ENCODE data around the gene EIF4H.
"Not testable (repeated sequence)": the region's sequence is repeated elsewhere in the genome, so short reads cannot be mapped to it uniquely, and the experiment has no call there.

Gene EIF4H

DNA sequence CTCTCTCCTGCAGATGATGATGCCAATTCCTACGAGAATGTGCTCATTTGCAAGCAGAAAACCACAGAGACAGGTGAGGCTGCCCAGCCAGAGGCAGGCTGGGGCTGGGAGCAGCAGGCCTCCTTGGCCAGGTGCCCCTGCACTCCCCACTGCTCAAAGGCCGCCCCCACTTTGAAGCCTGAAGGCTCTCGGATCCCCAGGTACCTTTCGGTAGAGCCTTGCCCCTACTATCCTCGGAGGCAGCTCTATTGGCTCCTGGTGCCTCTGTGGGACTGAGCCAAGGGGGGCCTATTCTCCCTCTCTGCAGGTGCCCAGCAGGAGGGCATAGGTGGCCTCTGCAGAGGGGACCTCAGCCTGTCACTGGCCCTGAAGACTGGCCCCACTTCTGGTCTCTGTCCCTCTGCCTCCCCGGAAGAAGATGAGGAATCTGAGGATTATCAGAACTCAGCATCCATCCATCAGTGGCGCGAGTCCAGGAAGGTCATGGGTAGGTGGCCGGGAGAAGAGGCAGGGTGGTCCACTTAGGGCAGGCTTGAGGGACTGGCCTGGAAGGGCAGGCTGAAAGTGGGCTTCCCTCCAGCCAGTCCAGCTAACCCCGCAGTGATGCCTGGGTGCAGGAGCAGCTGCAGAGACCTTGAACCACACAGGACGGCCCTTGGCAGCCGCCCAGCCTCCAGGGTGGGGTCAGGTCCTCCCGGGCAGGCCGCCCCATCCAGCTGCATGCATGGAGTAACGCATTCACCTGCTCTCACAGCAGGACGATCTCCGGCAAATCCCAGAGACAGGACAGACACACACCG, 49.8 kb downstream of the EIF4H start:
- no peak for DNase-seq (ENCODE audit: low read depth in 1 of 2, low spot score in 1 of 2)

DNA sequence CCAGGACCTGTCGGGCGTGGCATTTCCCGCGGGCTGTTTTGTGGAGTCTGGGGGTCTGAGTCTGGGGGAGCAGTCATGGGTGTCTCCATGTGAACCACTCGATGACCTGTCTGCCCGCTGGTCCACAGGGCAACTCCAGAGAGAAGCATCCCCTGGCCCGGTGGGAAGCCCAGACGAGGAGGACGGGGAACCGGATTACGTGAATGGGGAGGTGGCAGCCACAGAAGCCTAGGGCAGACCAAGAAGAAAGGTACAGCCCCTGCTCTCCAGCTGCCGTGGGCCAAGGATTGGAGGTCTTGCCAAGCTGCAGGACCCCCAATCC, 50.3 kb downstream of the EIF4H start:
- DNase-seq (ENCODE audit: low read depth in 1 of 2, low spot score in 1 of 2), result no peak

DNA sequence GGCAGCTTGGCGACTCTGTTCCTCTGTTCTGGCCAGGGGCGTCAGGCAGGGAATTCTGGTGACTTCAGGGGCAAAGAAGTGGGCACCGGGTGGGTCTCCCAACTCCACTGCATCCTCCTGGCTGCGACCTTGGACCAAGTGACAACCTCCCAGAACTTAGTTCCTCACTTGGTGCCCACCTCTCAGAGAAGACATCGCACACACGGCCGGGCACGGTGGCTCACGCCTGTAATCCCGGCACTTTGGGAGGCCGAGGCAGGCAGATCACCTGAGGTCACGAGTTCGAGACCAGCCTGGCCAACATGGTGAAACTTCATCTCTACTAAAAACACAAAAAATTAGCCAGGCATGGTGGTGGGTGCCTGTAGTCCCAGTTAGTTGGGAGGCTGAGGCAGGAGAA, 50.8 kb downstream of the EIF4H start:
- not testable (repeated sequence) for DNase-seq (ENCODE audit: low read depth in 1 of 2, low spot score in 1 of 2)

DNA sequence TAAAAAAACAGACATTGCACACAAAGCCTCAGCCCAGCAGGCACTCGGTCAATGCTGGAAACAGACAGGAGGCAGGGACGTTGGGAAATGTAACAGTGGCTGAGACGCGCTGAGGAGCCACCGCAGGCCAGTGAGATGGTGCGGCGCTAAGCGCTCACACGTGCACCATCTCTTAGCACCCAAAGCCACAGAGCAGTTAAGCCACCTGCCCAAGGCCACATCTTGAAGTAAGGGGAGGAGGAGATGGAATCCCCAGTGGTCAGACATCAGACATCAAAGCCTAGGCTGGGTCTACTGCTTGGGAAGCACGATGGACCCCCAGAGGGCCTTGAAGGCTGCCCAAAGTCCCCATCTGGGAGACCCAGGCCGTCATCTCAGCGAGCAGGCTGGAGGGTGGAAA, 51.2 kb downstream of the EIF4H start:
- no peak for DNase-seq (ENCODE audit: low read depth in 1 of 2, low spot score in 1 of 2)

DNA sequence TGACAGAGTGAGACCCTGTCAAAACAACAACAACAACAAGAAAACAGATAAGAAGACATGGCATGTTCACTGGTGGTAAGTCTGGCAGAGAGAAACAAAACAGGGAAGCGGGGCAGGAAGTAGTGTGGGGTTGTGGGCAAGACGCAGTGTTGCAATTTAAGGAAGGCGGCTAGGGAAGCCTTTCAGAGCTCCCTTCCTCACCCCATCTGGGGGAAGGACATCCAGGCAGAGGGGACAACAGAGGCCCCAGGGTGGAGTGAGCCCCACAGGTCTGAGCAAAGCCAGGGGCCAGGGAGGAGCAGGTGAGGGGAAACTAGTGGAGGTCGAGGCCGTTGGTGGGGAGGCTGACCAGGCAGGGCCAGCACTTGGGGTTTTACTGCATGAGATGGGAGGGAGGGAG, 52.5 kb downstream of the EIF4H start:
- no peak for DNase-seq (ENCODE audit: low read depth in 1 of 2, low spot score in 1 of 2)

DNA sequence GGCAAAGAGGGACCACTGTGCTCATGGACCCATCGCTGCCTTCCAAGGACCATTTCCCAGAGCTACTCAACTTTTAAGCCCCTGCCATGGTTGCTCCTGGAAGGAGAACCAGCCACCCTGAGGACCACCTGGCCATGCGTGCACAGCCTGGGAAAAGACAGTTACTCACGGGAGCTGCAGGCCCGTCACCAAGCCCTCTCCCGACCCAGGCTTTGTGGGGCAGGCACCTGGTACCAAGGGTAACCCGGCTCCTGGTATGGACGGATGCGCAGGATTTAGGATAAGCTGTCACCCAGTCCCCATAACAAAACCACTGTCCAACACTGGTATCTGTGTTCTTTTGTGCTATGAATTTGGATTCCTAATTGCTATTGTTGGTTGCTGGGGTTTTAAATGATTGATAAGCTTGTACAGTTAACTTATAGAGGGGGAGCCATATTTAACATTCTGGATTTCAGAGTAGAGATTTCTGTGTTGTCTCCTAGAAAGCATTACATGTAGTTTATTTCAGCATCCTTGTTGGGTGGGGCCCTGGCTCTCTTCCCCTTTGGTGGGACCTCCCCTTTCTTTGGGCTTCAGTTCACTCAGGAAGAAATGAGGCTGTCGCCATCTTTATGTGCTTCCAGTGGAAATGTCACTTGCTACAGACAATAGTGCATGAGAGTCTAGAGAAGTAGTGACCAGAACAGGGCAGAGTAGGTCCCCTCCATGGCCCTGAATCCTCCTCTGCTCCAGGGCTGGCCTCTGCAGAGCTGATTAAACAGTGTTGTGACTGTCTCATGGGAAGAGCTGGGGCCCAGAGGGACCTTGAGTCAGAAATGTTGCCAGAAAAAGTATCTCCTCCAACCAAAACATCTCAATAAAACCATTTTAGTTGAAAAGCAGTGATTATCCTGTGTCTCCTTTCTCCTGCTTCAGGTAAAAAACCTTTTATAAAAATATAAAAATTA, 55.1 kb downstream of the EIF4H start:
- no peak for DNase-seq (ENCODE audit: low read depth in 1 of 2, low spot score in 1 of 2)

DNA sequence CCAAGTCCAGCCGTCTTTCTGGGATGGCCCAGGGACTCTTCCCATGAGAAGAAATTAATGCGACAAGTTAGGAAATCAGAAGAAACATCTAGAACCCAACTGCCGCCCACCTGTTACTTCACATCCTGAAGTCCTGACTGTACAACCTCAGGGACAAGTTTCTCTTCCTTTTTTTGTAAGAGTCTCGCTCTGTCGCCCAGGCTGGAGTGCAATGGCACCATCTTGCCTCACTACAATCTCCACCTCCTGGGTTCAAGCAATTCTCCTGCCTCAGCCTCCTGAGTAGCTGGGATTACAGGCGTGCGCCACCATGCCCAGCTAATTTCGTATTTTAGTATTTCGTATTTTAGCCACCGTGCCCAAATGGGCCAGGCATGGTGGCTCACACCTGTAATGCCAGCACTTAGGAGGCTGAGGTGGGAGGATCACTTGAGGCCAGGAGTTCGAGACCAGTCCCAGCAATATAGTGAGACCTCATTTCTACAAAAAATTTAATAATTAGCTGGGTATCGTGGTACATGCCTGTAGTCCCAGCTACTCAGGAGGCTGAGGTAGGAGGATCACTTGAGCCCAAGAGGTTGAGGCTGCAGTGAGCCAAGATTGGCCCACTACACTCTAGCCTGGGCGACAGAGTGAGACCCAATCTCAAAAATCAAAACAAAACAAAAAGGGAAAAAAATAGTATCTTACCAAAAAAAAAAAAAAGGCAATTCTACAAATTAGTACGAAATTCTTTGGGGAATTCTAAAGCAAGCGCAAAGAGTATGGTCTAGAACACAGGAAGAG, 56.5 kb downstream of the EIF4H start:
- DNase-seq (ENCODE audit: low read depth in 1 of 2, low spot score in 1 of 2), result no peak

DNA sequence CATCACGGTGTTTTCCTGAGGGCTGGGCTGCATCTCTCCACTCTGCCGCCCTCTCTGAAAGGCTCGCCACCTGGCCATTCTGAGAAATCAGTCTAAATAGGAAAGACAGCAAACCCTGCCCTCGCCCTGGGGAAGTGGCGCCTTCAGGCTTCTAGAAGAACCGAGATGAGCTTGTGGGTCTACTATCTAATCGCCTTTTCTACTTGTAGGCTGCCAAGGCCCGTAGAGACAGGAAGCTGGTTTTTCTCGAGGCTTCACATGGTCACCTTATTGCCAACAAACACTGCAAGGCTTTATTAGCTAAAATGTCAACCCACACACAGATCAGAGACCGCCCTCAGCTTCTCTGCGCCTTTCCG, 57.1 kb downstream of the EIF4H start:
- DNase-seq (ENCODE audit: low read depth in 1 of 2, low spot score in 1 of 2), result no peak

DNA sequence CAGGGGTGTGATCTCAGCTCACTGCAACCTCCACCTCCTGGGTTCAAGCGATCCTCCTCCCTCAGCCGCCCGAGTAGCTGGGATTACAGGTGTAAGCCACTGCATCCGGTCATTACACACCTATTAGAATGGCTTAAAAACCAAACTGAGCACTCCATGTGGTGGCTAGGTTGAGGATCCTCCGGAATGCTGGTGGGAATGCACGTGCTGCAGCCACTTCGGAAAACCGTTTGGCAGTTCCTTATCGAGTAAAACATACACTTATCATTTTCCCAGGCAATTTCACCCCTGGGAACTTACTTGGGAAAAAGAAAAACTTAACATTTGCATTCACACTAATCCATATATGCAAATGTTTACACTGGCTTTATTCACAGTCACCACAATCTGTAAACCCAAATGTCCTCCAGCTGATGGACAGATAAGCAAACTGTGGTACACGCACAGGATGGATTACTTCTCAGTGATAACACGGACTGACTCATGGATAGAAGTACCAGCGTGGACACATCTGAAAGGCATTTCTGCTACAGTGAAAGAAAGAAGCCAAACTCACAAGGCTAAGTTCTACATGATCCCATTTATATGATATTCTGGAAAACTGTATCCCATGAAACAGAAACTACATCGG, 59.6 kb downstream of the EIF4H start:
- DNase-seq (ENCODE audit: low read depth in 1 of 2, low spot score in 1 of 2), result no peak

DNA sequence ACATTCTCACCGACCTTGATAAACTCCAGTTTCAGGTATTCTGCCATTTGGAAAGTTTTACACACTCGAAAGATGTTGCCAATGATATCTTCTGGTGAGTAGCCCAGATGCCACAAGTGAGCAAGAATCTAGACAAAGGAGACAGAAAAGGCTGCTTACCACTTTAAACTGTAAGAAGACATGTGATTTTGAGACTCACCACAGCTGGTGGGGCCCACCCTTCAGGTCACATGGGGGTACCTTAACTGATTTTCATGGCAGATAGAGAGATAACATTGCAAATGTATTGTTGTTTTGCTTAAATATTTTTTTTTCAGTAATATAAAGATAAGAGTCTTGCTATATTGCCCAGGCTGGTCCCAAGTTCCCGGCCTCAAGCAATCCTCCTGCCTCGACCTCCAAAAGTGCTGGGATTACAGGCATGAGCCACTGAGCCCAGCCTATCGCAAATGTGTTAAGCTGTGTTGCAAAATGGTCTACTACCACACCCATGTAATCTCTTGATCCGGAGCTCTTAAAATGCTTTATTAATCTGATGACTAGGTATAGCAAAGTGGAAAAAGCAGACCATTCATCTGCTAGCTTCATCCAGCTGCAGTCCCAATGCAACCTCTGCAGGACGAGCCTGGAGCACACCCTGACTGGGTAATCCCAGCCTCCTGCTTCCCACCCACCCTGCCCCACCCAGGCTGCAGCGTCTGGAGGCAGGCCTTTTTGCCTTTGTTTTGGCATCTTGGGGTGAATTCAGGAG, 61.5 kb downstream of the EIF4H start:
- no peak for DNase-seq (ENCODE audit: low read depth in 1 of 2, low spot score in 1 of 2)

DNA sequence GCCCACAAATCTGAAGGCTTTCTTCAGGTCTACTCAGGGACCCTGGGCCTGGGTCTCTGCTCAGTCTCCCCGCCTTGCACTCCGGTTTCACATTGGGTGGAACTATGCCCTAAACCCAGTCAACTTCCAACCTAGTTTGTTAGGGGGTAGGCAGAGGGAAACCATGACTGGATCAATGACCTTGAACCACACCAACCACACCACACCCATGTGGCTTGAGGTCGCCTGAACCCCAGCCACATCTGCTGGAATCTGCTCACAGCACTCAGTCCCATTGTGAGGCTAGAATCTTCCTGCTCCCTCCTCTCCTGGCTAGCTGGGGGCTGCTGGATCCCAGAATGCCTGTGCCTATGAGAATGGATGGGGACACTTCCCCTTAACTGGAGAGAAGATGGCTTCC, 62.1 kb downstream of the EIF4H start:
- no peak for DNase-seq (ENCODE audit: low read depth in 1 of 2, low spot score in 1 of 2)

DNA sequence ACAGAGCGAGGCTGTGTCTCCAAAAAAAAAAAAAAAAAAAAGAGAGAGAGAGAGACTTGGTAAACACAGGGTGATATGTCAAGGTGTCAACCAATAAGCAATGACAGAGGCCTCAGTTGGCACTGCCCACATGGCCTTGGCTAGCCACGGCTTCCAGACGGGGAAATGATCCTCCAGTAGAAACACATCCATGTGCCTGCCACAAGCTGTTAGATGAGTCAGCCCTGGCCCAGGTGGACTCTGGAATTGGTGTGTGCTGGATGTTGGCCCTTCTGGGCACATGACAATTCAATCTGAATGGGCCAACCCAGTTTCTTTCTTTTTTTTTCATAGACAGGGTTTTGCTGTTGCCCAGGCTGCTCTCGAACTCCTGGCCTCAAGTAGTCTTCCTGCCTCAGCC, 66.3 kb downstream of the EIF4H start:
- no peak for DNase-seq (ENCODE audit: low read depth in 1 of 2, low spot score in 1 of 2)

DNA sequence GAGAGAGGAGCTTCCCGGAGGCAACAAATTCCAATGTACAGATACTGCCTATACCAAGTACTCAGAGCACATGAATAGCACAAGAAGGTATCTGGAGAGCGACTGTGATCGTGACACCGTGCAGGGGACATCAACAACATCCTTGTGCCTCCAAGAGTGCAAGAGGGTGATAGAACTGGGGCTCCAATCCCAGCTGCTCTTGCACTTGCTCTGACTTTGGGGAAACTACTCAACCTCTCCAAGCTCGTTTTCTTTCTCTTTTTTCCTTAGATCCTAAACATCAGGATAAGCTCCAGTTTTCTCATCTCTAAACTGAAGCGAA, 67.9 kb downstream of the EIF4H start:
- no peak for DNase-seq (ENCODE audit: low read depth in 1 of 2, low spot score in 1 of 2)

DNA sequence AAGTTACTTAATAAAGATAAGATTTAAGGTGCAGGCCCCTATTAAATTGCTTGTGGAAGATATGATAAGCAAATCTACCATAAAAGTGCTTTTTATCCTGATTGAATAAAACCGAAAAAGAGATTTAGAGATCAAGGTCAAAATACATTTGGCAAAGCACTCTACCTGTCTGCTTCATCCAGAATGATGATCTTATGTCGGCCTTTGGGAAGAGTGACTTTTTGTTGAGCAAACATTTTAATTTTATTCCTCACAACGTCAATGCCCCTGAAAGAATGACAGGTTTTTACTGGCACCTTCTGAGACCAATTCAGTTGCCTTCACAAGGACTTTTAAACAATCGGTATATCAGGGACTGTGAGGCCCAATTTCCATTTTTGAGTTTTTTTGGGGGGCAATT, 72.3 kb downstream of the EIF4H start:
- DNase-seq (ENCODE audit: low read depth in 1 of 2, low spot score in 1 of 2), result no peak
